Keratinocyte (primary cell): ENCODE data around the gene KIF11. TPM values are rescaled to one million over a fixed set of nuclear protein-coding genes. Genes with fewer than 3 reads are reported as not detected.

Experiments
- DNase-seq: peaks from one replicate; pipeline ENCODE4 v3.0.0-alpha.2; 2011; ENCODE audit warnings: low read depth, missing footprints, low spot score
- FAIRE-seq: peaks from 2 replicates; lab custom pipeline; 2011; peaks lifted over from hg19 to GRCh38; lab: Jason Lieb, UNC
- H2AFZ ChIP-seq: 2 replicates; pipeline ENCODE4 v1.6.0; 2012; ENCODE audit warnings: low read length, control low read depth, inconsistent platforms; ENCODE audit not compliant: control insufficient read depth
- H3K27ac ChIP-seq: 2 replicates; pipeline ENCODE4 v1.5.1; 2011; ENCODE audit warnings: low read length; ENCODE audit not compliant: control insufficient read depth, insufficient read depth
- H3K27me3 ChIP-seq: 3 replicates; pipeline ENCODE4 v1.6.0; 2011; ENCODE audit warnings: low read length; ENCODE audit not compliant: control insufficient read depth, insufficient read depth; ENCODE audit errors: extremely low read depth
- H3K36me3 ChIP-seq, 2 experiments: 2 replicates in 1 of 2; 3 replicates in 1 of 2; pipeline ENCODE4 v1.5.1; 2011; ENCODE audit warnings: low read length in 2 of 2, mild to moderate bottlenecking in 1 of 2; ENCODE audit not compliant: control insufficient read depth in 2 of 2, insufficient read depth in 2 of 2; ENCODE audit errors: extremely low read depth in 1 of 2
- H3K4me1 ChIP-seq: 3 replicates; pipeline ENCODE4 v1.5.1; 2011; ENCODE audit warnings: low read length; ENCODE audit not compliant: control insufficient read depth, insufficient read depth; ENCODE audit errors: extremely low read depth
- H3K4me2 ChIP-seq: 3 replicates; pipeline ENCODE4 v1.6.0; 2011; ENCODE audit warnings: low read depth, low read length; ENCODE audit not compliant: control insufficient read depth, insufficient read depth; ENCODE audit errors: extremely low read depth
- H3K4me3 ChIP-seq, 3 experiments: fragments of 200-600 bp in 1 of 3; sonication (generic) in 1 of 3; 2 replicates in 2 of 3; 3 replicates in 1 of 3; pipeline ENCODE4 v1.5.1; 2011 to 2016; ENCODE audit warnings: low read length in 3 of 3, mild to moderate bottlenecking in 3 of 3, control low read depth in 2 of 3, inconsistent platforms in 1 of 3, low read depth in 1 of 3, mixed read lengths in 1 of 3, mixed run types in 1 of 3, moderate library complexity in 1 of 3; ENCODE audit not compliant: control insufficient read depth in 2 of 3, insufficient read depth in 2 of 3; ENCODE audit errors: extremely low read depth in 1 of 3
- H3K79me2 ChIP-seq: 2 replicates; pipeline ENCODE4 v1.6.0; 2012; ENCODE audit warnings: low read length; ENCODE audit not compliant: control insufficient read depth, insufficient read depth
- H3K9ac ChIP-seq: 3 replicates; pipeline ENCODE4 v1.6.0; 2011; ENCODE audit warnings: low read length; ENCODE audit not compliant: control insufficient read depth, insufficient read depth; ENCODE audit errors: extremely low read depth
- H3K9me1 ChIP-seq: 3 replicates; pipeline ENCODE4 v1.6.0; 2011; ENCODE audit warnings: low read length; ENCODE audit not compliant: control insufficient read depth, insufficient read depth; ENCODE audit errors: extremely low read depth
- H3K9me3 ChIP-seq: 2 replicates; pipeline ENCODE4 v1.5.1; 2012; ENCODE audit warnings: low read depth, low read length; ENCODE audit not compliant: control insufficient read depth
- H4K20me1 ChIP-seq: 3 replicates; pipeline ENCODE4 v1.6.0; 2011; ENCODE audit warnings: low read length; ENCODE audit not compliant: control insufficient read depth, insufficient read depth; ENCODE audit errors: extremely low read depth
- CTCF ChIP-seq, 3 experiments: IDR thresholded peaks in 1 of 3; conservative IDR thresholded peaks in 1 of 3; optimal IDR thresholded peaks in 1 of 3; 2 replicates in 2 of 3; 3 replicates in 1 of 3; pipeline versions ENCODE3 to v1.5.1; 2011; ENCODE audit warnings: low read length in 3 of 3, mild to moderate bottlenecking in 3 of 3, moderate library complexity in 2 of 3, control low read depth in 1 of 3, inconsistent platforms in 1 of 3; ENCODE audit not compliant: insufficient read depth in 2 of 3; ENCODE audit errors: extremely low read depth in 1 of 3
- EZH2 ChIP-seq: IDR thresholded peaks from one replicate; pipeline ENCODE4 v1.6.1; 2012; ENCODE audit warnings: inconsistent platforms, mild to moderate bottlenecking, low read length, moderate library complexity
- dilution Hi-C: fragments of 300-500 bp; cut with MboI; formaldehyde crosslinking; loops from one replicate; pipeline ENCODE4 v1.7.0; 2020; ENCODE audit warnings: low sequenced_read_pairs; ENCODE audit not compliant: extremely low pct_ligation_motif_present
- polyA plus RNA-seq, 5 experiments: library from polyadenylated mRNA; depleted of rRNA in 3 of 5; stranded (reverse) in 3 of 5; stranded (forward) in 1 of 5; unstranded in 1 of 5; fragments of >200 nt; gene quantifications; 1 replicate in 1 of 5; 2 replicates in 3 of 5; 3 replicates in 1 of 5; pipeline versions ENCODE4 v1.2.1 to v1.2.3, GENCODE V29; 2011 to 2012; ENCODE audit warnings: missing spikeins in 2 of 5, low read depth in 1 of 5, low replicate concordance in 1 of 5

The KIF11 gene
- polyA plus RNA-seq, 1 donor (not counting 4 experiments of a cell fraction or from before 2014, with no cell fraction given), result 10.6 TPM

GRCh38 chr10:92593619-92594588 is 974 bp downstream of the KIF11 start:
- H3K4me2 ChIP-seq, result peak overlapping the region; percentile 95
- peaks cover 59% of the 10 kb centered on the region for H3K79me2 ChIP-seq
- no peak for TF ChIP-seq CTCF (optimal IDR thresholded peaks at IDR 0.05 in 1 of 3, IDR thresholded peaks at IDR 0.05 in 1 of 3, conservative IDR thresholded peaks at IDR 0.05 in 1 of 3; ENCODE audit: extremely low read depth in 1 of 3, insufficient read depth in 2 of 3, low read length in 3 of 3)
- TF ChIP-seq EZH2, result no peak
- dilution Hi-C loops, result no loop called here
- no peak for DNase-seq
- peak overlapping the region; percentile 94 for H2AFZ ChIP-seq
- H3K9me3 ChIP-seq, result no peaks in the 10 kb centered on the region
- no peaks in the 10 kb centered on the region for H3K27me3 ChIP-seq
- FAIRE-seq, result no peak
- peak overlapping the region; percentile 88 for H3K9ac ChIP-seq
- H4K20me1 ChIP-seq, result no peaks in the 10 kb centered on the region
- H3K4me1 ChIP-seq, result peaks cover 8% of the 10 kb centered on the region
- H3K36me3 ChIP-seq, result no peaks in the 10 kb centered on the region
- no peaks in the 10 kb centered on the region for H3K9me1 ChIP-seq
- H3K27ac ChIP-seq, result peak overlapping the region; percentile 83
- peak overlapping the region; percentile 83 to 95 (median 93) for H3K4me3 ChIP-seq

- Histone ChIP-seq H3K4me3 (no peak overlapping the region), H3K4me2 (no peak overlapping the region)
- FAIRE-seq, result no peak
Measured at GRCh38 chr10:92595505-92595904, 2.6 kb downstream of the KIF11 start.

More at GRCh38 chr10:92595505-92595904, 2.6 kb downstream of the KIF11 start:
- H3K9ac ChIP-seq, result no peak overlapping the region
- TF ChIP-seq CTCF (optimal IDR thresholded peaks at IDR 0.05 in 1 of 3, IDR thresholded peaks at IDR 0.05 in 1 of 3, conservative IDR thresholded peaks at IDR 0.05 in 1 of 3; ENCODE audit: extremely low read depth in 1 of 3, insufficient read depth in 2 of 3, low read length in 3 of 3) (no peak), EZH2 (no peak)
- no peaks in the 10 kb centered on the region for H4K20me1 ChIP-seq
- no peaks in the 10 kb centered on the region for H3K27me3 ChIP-seq
- peaks cover 75% of the 10 kb centered on the region for H3K79me2 ChIP-seq
- peaks cover 8% of the 10 kb centered on the region for H3K4me1 ChIP-seq
- H3K9me1 ChIP-seq, result no peaks in the 10 kb centered on the region
- no peak overlapping the region for H3K27ac ChIP-seq
- dilution Hi-C loops, result no loop called here
- no peak overlapping the region for H2AFZ ChIP-seq
- H3K36me3 ChIP-seq, result no peaks in the 10 kb centered on the region
- no peaks in the 10 kb centered on the region for H3K9me3 ChIP-seq
- no peak for DNase-seq
